CD4-positive, alpha-beta T cell treated with Interleukin-15 for 1 hour (primary cell): ENCODE measurements around the gene STIM2.
A peak's percentile ranks its signal among the peaks of the same experiment; 100 is the strongest.
"Not testable (repeated sequence)": the region's sequence is repeated elsewhere in the genome, so short reads cannot be mapped to it uniquely, and the experiment has no call there.

Source experiments
- DNase-seq: peaks from one replicate; pipeline ENCODE4 v3.0.0-alpha.2; 2020

Gene STIM2

DNA sequence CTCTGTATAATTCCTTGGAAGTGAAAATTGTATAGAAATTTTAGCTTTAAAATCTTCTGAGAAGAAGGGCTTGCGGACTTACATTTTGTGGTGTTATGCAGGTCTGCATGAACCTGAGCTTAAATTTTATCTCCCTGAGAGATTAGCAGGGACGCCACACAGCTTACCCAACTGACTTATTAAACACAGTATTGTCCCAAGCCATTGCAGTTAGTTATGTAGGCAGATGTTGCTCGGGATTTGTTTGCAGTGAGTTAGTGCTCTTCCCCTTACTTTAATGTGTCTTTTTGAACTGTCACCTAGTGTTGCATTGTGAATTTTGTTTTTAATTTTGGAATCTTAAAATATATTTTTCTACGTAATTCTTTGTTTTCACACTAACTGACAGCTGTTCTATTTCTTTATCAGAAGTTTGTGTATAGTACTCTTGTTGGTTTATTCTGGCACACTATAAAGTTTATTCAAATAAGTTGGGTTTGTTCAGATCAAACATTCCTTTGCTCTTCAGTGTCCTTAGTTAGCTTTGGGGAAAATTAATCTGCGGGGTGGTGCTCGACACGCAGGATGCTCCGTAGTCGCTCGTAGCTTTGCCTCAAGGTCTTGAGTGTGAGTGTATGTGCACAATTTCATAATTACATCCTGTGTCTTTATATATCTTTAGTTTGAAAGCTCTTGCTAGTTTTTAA lies 145.4 kb downstream of the STIM2 start:
- no peak for DNase-seq

GRCh38 chr4:27006646-27007045 lies 146.0 kb downstream of the STIM2 start:
- DNase-seq, result no peak

DNA sequence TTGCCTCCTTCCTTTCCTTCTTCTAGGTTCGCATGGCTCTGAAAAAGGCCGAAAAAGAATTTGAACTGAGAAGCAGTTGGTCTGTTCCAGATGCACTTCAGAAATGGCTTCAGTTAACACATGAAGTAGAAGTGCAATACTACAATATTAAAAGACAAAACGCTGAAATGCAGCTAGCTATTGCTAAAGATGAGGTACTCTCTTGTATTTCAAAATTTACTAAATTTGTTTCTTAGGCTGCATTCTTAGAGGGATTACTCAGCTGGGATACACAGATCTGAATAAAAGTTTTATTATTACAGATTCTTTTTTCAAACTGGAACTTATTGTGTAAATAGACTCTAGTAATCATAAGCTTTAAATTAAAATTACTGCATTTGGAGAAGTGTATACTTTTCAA lies 146.9 kb downstream of the STIM2 start:
- DNase-seq, result no peak

- DNase-seq, result no peak
These were observed 148.0 kb downstream of the STIM2 start for GRCh38 chr4:27008679-27009078.

- DNase-seq, result no peak
These were observed 148.9 kb downstream of the STIM2 start for GRCh38 chr4:27009539-27009938.

DNA sequence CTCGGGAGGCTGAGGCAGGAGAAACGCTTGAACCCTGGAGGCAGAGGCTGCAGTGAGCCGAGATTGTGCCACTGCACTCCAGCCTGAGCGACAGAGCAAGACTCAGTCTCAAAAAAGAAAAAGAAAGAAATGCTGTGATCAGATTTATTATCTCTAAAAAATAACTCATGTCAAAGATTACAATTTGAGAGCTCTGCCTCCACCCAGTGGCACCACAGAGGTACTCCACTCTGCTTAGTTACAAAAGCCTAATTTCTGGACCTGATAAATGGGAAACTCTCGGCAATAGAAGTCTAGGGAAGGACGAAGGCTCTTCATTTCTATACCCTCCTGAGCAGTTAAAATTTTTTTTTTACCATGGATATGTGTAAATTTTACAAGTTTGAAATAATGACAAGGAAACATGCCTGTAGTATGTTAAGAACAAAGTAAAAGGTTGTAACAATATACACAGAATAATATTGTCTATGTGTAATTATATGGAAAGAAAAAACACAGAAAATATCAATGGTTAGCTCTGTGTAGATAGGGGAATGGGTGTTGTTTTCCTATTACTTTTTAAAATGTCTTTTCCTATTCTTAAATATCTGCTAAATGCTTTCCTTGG lies 149.8 kb downstream of the STIM2 start:
- peak; percentile 52 for DNase-seq

- DNase-seq, result no peak
These were observed 150.8 kb downstream of the STIM2 start for GRCh38 chr4:27011401-27011800.

DNA sequence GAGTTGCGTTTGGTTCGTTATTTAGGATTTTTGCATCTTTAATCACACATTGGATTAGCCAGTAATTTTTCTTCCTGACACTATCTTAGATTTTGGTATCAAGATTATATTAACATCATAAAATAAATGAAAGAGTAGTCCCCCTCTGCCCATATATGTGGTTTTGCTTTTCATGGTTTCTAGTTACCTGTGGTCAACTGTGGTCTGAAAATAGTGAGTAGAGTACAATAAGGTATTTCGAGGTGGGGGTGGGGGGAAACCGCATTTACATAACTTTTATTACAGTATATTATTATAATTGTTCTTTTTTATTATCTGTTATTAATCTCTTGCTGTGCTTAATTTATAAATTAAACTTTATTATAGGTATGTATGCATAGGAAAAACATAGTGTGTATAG lies 152.4 kb downstream of the STIM2 start:
- DNase-seq, result no peak

DNA sequence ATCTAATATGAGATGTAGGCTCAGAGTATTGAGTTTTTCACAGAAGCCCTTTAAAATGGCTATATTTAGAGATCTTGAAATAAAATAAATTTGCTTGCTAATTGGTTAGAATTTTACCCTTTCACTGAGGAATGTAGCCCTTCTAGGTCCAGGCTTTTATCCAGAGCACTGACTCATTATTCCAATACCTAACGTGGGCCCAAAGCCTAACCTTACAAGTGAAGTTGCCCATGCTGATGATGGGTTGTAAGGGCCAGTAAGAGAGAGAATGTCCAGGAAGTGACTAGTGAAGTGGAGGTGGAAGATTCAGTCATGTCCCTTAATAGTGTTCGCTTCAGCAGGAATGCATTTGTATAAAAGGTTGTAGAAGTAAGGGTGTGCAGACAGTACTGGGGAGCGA lies 155.9 kb downstream of the STIM2 start:
- DNase-seq, result no peak

- DNase-seq, result no peak
These were observed 157.0 kb downstream of the STIM2 start for GRCh38 chr4:27017623-27018022.

GRCh38 chr4:27018076-27018475 lies 157.4 kb downstream of the STIM2 start:
- no peak for DNase-seq

DNA sequence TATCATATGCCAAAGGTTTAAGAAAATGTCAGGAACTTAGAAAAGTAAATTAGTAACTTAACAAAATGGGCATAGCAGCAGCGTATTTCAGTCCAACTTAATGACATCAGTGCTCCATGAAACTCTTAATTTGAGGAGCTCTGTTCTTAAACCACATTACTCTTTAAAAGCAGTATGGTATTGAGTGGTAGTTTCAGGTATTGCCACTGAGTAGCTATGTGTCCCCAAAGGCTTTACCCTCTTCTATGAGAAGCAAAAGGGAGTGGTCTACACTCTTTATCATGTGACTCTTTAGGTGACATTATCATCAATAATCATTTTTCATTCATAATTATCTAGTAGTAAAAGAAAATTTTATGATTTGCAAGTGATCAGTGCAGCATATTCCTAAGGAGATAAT lies 158.3 kb downstream of the STIM2 start:
- DNase-seq, result no peak

DNA sequence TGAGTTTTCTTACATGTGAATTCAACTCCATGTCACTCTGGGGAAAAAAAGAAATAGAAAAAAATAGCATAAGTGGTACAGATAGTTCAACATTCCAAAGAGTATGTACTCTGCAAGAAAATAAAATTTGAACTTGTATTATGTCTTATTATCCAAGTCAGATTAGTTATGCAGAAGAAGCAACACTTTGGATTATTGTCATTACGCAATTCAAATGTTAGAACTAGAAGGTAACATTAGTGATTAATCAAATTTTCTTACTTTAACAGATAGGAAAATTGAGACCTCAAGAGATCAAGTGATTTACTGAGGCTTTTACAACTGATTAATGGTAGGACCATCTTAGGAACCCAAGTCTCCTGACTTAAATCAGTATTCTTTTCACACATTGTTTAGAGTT lies 159.1 kb downstream of the STIM2 start:
- no peak for DNase-seq

DNA sequence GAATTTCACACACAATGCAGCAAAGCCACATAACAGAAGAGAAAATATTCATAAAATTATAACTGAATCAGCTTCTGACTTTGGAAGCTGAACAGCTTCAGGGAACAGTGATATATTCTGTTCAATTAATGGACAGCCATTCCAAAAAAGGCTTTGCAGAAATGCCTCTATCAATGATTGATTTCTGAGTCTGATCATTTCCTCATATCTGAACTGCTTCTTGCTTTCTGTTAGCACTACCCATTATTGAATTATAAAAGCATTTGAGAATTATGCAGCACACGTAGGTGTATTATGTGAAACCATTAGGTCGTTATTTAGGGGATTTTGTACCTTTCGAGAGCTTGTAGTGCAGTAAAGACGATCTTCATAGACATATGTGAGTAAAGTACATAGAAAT lies 159.6 kb downstream of the STIM2 start:
- no peak for DNase-seq

GRCh38 chr4:27020603-27021002 lies 160.0 kb downstream of the STIM2 start:
- DNase-seq, result no peak

DNA sequence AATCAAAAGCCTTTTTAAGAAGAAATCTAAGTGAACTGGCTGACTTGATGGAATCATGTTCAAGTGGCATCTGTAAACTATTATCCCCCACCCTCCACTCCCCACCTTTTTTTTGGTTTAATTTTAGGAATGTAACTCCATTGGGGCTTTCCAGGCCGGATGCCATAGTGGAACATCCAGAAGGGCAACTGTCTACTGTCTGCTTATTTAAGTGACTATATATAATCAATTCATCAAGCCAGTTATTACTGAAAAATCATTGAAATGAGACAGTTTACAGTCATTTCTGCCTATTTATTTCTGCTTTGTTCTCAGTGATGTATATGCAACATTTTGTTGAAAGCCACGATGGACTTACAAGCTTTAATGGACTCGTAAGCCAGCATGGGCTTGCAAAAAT lies 162.3 kb downstream of the STIM2 start:
- DNase-seq, result no peak

GRCh38 chr4:27023366-27023765 lies 162.7 kb downstream of the STIM2 start:
- DNase-seq, result no peak

- no peak for DNase-seq
These were observed 164.2 kb downstream of the STIM2 start for GRCh38 chr4:27024805-27025204.

DNA sequence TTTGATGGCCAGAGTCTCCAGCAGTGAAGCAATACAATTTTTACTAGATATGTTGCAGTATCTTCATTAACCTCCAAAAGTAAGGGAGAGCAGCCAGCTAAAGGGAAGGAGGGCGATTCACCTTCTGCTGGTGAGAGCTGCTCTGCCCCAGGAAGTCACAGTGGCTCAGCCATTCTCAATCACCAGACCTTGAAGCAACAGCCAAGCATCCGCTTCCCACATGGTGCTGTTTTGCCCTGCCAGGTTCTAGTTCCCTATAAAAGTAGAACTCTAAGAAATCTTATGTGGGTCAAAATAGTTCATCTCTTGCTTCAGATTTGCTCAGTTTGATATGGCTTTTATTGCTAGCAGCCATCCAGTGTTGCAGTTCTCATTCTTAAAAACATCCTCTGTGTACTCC lies 166.8 kb downstream of the STIM2 start:
- DNase-seq, result no peak

GRCh38 chr4:27035127-27035526 lies 174.5 kb downstream of the STIM2 start:
- DNase-seq, result not testable (repeated sequence)

GRCh38 chr4:27040356-27040755 lies 179.7 kb downstream of the STIM2 start:
- peak; percentile 22 for DNase-seq

- no peak for DNase-seq
These were observed 181.8 kb downstream of the STIM2 start for GRCh38 chr4:27042411-27042810.

GRCh38 chr4:27043200-27043599 lies 182.6 kb downstream of the STIM2 start:
- no peak for DNase-seq

DNA sequence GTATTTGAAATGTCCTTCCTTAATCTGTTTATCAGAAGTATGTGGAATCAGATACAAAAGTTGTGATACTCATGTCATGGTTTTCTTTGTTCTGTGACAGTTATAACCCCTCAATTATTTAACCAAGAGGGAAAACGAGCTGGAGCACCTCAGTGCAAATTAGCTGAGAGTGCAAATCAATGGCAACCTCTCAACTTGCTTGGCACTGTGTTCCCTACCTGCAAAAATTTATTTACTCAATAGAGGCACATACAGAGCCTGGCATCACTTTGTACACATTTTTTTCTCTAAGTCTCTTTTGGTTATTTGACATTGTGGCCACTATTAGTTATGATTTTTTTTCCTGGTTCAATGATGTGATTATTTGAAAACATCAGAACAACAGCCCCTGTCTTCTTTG lies 186.2 kb downstream of the STIM2 start:
- DNase-seq, result no peak
